Activated CD4-positive, alpha-beta T cell treated with anti-CD3 and anti-CD28 coated beads, Interleukin-2, Interleukin-6, amounts not matched to agents 100 ng/mL and 50 ng/mL, durations not matched to agents 16 hours and 8 hours (primary cell): ENCODE data around the gene P2RX1.

ENCODE experiments used
- DNase-seq: peaks from one replicate; pipeline ENCODE4 v3.0.0-alpha.2; 2020

Gene P2RX1

GRCh38 chr17:3848229-3848835 lies 67.9 kb downstream of the P2RX1 start:
- no peak for DNase-seq

- no peak for DNase-seq
Observed at GRCh38 chr17:3847165-3847670, 69.0 kb downstream of the P2RX1 start.
